Measurements from ENCODE around the gene LSM10. TPM values are rescaled to one million over a fixed set of nuclear protein-coding genes. Genes with fewer than 3 reads are reported as not detected.

The LSM10 gene
- total and polyA plus RNA-seq, 2 donors from 2014 or later = 29.5 to 91.6 TPM

- peak in 1 of 5 donors; percentile 51 for DNase-seq
- intact Hi-C loops (cut with DNase I) = no loop called here
- Histone ChIP-seq H3K9me3 (ENCODE audit: control insufficient read depth in 2 of 3, insufficient read depth in 1 of 3, low read length in 3 of 3) (no peaks in the 10 kb centered on the region), H3K4me1 (ENCODE audit: control insufficient read depth in 2 of 3, insufficient read depth in 2 of 3, low read depth in 1 of 3, low read length in 3 of 3) (peaks cover 5 to 23% (median 10%) of the 10 kb centered on the region in 3 donors), H3K4me3 (ENCODE audit: low read length in 3 of 3) (no peak overlapping the region), H3K9ac (ENCODE audit: low read length in 3 of 3) (no peak overlapping the region), H3K36me3 (ENCODE audit: control insufficient read depth in 2 of 3, insufficient read depth in 3 of 3, low read length in 3 of 3) (peaks cover 2 to 47% (median 26%) of the 10 kb centered on the region in 3 donors), H3K27me3 (ENCODE audit: control insufficient read depth, insufficient read depth, low read length) (no peaks in the 10 kb centered on the region), H3K27ac (ENCODE audit: low read depth in 2 of 2, low read length in 2 of 2) (no peak overlapping the region)
- TF ChIP-seq, protein P1, sequence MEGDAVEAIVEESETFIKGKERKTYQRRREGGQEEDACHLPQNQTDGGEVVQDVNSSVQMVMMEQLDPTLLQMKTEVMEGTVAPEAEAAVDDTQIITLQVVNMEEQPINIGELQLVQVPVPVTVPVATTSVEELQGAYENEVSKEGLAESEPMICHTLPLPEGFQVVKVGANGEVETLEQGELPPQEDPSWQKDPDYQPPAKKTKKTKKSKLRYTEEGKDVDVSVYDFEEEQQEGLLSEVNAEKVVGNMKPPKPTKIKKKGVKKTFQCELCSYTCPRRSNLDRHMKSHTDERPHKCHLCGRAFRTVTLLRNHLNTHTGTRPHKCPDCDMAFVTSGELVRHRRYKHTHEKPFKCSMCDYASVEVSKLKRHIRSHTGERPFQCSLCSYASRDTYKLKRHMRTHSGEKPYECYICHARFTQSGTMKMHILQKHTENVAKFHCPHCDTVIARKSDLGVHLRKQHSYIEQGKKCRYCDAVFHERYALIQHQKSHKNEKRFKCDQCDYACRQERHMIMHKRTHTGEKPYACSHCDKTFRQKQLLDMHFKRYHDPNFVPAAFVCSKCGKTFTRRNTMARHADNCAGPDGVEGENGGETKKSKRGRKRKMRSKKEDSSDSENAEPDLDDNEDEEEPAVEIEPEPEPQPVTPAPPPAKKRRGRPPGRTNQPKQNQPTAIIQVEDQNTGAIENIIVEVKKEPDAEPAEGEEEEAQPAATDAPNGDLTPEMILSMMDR (IDR thresholded peaks at IDR 0.05; ENCODE audit: borderline replicate concordance, extremely low read depth, insufficient read depth) = no peak
- FAIRE-seq = no peak
Measured at GRCh38 chr1:36352910-36353878, 44.5 kb downstream of the LSM10 start.

DNA sequence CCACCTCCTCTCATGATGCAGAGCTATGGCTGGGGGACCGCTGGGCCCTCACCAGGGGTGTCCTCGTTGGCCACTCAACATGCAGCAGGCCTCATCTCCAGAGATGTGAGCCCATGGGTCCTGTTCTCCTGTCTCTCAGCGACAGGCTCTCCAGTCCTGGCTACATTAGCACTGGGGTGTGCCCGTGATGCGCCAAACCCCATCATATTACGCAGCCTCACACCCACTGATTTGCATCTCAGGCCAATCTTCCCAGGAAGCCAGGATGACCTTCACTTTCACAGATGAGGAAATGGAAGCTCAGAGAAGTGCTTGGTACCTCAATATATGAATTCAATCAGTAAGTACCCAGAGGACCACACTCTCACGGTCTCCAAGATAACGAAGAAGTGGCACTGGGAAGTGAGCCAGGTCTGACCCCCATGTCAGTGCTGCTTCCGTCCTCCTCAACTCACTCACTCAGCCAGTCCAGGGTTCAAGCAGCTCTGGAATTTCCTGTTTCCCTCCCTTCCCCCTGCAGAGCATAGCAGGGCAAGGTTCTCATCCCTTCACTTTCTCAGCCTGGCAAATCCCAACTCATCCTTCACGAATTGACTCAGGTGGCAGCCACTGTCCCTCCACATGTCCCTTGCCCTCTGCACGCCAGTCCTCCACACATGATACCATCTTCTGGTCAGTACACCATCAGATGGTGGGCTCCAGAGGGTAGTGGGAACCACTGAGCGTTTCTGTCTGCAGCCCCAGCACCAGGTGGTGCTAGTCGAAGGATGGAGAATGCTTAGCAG lies 45.4 kb downstream of the LSM10 start:
- H3K4me1 ChIP-seq (ENCODE audit: control insufficient read depth in 2 of 3, insufficient read depth in 2 of 3, low read depth in 1 of 3, low read length in 3 of 3) = peaks cover 5 to 23% (median 10%) of the 10 kb centered on the region in 3 donors
- peak in 1 of 5 donors; percentile 51 for DNase-seq
- H3K9me3 ChIP-seq (ENCODE audit: control insufficient read depth in 2 of 3, insufficient read depth in 1 of 3, low read length in 3 of 3) = no peaks in the 10 kb centered on the region
- no peak overlapping the region for H3K4me3 ChIP-seq (ENCODE audit: low read length in 3 of 3)
- TF ChIP-seq, protein P1 (IDR thresholded peaks at IDR 0.05; ENCODE audit: borderline replicate concordance, extremely low read depth, insufficient read depth) = no peak
- FAIRE-seq = no peak
- H3K27ac ChIP-seq (ENCODE audit: low read depth in 2 of 2, low read length in 2 of 2) = no peak overlapping the region
- H3K36me3 ChIP-seq (ENCODE audit: control insufficient read depth in 2 of 3, insufficient read depth in 3 of 3, low read length in 3 of 3) = peaks cover 2 to 45% (median 30%) of the 10 kb centered on the region in 3 donors
- H3K27me3 ChIP-seq (ENCODE audit: control insufficient read depth, insufficient read depth, low read length) = no peaks in the 10 kb centered on the region
- intact Hi-C loops (cut with DNase I) = no loop called here
- no peak overlapping the region for H3K9ac ChIP-seq (ENCODE audit: low read length in 3 of 3)

DNA sequence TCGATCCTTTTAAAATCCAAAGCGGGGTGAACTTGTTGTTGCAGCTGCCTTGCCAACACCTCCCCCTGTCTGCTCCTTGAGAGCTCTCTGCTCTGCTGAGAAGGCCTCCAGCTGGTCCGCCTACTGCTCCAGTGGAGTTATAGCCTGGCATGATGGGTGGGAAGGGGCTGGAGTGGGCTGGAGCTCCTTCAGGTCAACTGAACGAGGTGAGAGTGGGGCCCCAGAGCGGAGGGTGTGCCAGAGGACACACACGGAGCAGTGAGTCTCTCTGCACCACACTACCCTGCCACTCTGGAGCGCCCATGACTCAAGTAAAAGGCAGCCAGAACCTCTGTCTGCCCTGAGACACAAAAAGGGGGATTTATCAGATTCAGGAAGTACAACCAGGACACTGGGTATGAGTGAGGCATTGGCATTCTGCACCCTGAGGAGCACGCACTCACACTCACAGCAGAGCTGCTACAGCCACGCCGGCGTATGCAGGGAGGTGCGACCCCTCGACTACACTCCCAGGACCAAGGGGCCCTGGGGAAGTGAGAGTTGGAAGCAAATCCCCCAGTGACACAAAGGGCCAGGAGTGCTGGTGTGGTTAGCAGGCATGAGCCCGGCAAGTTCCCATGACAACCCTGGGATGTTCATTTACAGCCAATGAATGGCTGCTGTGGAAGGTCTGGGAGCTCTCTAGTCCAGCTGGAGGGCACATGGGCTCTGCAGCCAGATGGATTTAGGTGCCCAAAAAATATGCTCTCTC lies 46.3 kb downstream of the LSM10 start:
- Histone ChIP-seq H3K27me3 (ENCODE audit: control insufficient read depth, insufficient read depth, low read length) (no peaks in the 10 kb centered on the region), H3K9ac (ENCODE audit: low read length in 3 of 3) (no peak overlapping the region), H3K36me3 (ENCODE audit: control insufficient read depth in 2 of 3, insufficient read depth in 3 of 3, low read length in 3 of 3) (peaks cover 2 to 45% (median 29%) of the 10 kb centered on the region in 3 donors), H3K4me1 (ENCODE audit: control insufficient read depth in 2 of 3, insufficient read depth in 2 of 3, low read depth in 1 of 3, low read length in 3 of 3) (peaks cover 5 to 23% (median 10%) of the 10 kb centered on the region in 3 donors), H3K4me3 (ENCODE audit: low read length in 3 of 3) (no peak overlapping the region), H3K9me3 (ENCODE audit: control insufficient read depth in 2 of 3, insufficient read depth in 1 of 3, low read length in 3 of 3) (no peaks in the 10 kb centered on the region), H3K27ac (ENCODE audit: low read depth in 2 of 2, low read length in 2 of 2) (peak overlapping the region; percentile 34 to 51)
- FAIRE-seq = no peak
- TF ChIP-seq, protein P1 (IDR thresholded peaks at IDR 0.05; ENCODE audit: borderline replicate concordance, extremely low read depth, insufficient read depth) = no peak
- intact Hi-C loops (cut with DNase I) = no loop called here
- peak in 4 of 5 donors; percentile 52 to 76 (median 56) for DNase-seq
